Putamen (tissue), 1 donor: Measurements from ENCODE around the gene RXRB.

ENCODE experiments used
- DNase-seq: peaks from one replicate; pipeline ENCODE4 v3.0.0-alpha.2; 2016; ENCODE audit warnings: low spot score

RXRB gene

GRCh38 chr6:33211666-33212422, 11.4 kb upstream of the RXRB start:
- DNase-seq = no peak

DNA sequence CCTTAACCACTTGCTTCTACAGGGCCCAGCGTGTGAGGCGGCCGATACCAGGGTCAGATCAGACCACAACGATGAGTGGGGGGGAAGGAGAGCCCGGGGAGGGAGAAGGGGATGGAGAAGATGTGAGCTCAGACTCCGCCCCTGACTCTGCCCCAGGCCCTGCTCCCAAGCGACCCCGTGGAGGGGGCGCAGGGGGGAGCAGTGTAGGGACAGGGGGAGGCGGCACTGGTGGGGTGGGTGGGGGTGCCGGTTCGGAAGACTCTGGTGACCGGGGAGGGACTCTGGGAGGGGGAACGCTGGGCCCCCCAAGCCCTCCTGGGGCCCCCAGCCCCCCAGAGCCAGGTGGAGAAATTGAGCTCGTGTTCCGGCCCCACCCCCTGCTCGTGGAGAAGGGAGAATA, 10.7 kb upstream of the RXRB start:
- DNase-seq = no peak

- DNase-seq = no peak
Measured at GRCh38 chr6:33209856-33210255, 9.4 kb upstream of the RXRB start.

GRCh38 chr6:33208091-33208967, 7.9 kb upstream of the RXRB start, which contains the start of gene RING1:
RING1 (plus strand) TSS chr6:33208500; CDS start chr6:33208823, 323 bp downstream.
- peak; percentile 89 for DNase-seq

DNA sequence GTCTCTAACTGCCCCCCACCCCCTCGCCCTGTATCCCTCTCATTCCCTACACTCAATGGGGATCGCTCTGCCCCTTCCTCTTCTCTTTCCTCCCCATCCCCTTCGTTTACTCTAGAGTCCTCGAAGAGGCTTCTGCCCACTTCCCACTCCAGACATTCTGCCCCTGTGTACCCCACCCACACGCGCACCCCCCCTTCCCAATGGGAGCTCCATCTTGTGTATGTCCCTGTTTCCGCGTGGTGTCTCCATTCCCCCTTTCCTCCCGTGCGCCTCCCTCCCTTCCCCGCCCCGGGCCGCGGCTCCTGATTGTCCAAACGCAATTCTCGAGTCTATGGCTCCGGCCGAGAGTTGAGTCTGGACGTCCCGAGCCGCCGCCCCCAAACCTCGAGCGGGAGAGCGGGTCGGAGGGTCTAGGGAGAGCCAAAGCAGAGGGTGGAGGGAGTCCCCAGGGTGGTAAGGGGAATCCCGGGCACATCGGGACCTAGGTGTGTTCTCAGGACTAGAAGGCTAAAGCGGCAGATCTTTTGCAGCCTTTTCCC, 7.2 kb upstream of the RXRB start:
- no peak for DNase-seq

DNA sequence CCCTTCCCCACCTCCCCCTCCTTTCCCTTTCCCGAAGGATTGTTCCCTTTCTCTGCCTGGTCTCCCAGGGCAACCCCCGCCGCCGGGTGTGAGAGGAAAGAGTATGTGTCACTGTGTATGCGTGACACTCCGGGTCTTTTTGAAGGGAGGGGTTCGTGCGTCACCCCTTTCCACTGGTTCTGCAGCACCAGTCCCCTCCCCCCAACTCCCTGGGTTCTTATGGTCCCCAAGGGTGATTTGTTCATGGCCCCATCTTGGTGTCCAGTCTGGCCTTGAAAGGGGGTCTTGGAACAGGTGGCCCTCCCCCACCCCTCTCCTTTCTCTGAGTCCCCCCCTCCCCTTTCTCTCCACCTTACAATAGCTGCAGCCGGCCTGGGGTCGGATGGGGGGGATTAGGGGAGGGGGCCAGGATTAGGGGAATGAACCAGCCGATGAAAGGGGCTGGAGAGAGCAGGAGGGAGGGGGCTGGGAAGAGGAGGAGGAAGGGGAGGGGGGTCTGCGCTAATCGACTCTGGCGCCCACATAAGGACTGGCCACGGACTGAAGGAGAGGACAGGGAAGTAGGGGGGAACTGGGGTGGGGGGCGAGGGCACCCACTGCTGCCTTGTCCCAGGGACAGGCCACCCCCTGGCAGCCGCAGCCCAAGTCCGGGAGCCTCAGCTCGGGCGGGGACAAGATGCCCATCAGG, 6.5 kb upstream of the RXRB start:
- DNase-seq = no peak

- DNase-seq = no peak
Measured at GRCh38 chr6:33206027-33206863, 5.8 kb upstream of the RXRB start.

DNA sequence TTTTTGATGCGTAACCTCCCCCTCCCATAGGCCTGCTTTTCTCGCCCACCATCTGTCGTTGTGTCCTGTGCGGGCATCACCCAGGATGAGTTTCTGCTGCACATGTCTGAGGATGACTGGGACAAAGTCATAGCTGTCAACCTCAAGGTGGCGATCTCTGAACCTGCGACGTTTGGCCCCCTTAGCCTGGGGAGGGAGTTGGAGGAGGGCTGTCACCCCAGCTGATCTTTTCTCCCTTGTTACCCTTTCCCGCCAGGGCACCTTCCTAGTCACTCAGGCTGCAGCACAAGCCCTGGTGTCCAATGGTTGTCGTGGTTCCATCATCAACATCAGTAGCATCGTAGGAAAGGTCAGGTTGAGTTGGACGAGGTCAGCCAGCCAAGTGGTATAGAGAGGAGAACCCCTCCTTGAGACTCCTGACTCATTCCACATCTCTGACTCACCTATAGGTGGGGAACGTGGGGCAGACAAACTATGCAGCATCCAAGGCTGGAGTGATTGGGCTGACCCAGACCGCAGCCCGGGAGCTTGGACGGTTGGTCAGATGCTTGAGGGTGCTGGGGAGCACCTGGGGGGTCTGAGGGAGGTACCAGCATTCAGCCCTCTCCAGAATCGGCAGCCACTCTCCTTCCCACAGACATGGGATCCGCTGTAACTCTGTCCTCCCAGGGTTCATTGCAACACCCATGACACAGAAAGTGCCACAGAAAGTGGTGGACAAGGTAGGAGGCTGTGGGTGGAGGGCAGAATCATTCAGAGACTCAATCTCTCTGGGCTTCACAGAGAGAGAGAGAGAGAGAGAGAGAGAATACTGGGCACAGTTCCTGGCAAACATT, 4.9 kb upstream of the RXRB start:
- DNase-seq = no peak

GRCh38 chr6:33204415-33205190, 4.1 kb upstream of the RXRB start, which contains the start of gene HSD17B8:
HSD17B8 (plus strand) TSS chr6:33204655; CDS start chr6:33204669, 14 bp downstream.
- peak; percentile 92 for DNase-seq

GRCh38 chr6:33204165-33204414, 3.6 kb upstream of the RXRB start:
- no peak for DNase-seq

- DNase-seq = no peak
Measured at GRCh38 chr6:33203443-33204164, 3.1 kb upstream of the RXRB start.

DNA sequence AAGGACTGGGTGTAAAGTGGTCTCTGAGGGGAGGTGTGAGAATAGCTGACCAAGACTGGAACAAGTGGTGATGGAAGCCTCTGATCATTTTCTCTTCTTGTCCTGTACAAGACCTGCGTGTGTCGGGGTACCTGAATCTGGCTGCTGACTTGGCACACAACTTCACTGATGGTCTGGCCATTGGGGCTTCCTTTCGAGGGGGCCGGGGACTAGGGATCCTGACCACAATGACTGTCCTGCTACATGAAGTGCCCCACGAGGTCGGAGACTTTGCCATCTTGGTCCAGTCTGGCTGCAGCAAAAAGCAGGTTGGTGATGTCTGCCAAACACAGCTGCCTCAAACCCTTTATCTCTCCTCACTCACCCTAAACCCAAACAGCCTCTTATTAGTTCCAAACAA, 2.3 kb upstream of the RXRB start:
- no peak for DNase-seq

GRCh38 chr6:33201935-33202334, 1.5 kb upstream of the RXRB start:
- DNase-seq = no peak

DNA sequence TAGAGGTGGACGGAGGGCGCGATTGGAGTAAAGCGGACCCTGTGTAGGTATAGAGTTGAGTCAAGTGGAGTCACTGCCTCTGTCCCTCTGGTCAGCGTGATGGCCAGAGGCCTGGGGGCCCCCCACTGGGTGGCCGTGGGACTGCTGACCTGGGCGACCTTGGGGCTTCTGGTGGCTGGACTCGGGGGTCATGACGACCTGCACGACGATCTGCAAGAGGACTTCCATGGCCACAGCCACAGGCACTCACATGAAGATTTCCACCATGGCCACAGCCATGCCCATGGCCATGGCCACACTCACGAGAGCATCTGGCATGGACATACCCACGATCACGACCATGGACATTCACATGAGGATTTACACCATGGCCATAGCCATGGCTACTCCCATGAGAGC, 681 bp upstream of the RXRB start:
- DNase-seq = no peak

GRCh38 chr6:33199687-33200218, 712 bp downstream of the RXRB start:
- DNase-seq = peak; percentile 73

DNA sequence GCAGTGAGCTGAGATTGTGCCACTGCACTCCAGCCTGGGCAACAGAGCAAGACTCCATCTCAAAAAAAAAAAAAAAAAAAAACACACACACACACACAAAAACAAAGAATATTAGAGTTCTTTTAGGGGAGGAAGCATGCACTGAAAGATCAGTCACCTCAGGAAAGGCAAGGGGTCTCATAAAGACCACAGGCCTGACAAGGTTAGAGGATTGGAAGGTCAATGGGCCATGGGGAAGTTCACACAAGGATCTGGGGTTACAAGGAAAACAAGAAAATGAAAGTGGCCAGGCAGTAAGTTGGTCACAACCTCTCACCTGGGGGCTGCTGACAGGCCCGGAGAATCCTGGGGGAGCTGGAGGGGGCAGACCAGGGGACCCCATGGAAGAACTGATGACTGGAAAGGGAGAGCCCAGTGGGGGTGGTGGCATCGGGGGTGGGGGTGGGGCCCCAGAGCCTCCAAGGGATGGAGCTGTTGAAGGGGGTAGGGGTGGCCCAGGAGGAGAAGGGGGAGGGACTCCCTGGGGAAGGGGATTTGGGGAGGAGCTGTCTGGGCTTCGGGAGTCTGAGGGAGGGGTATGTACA, 1.5 kb downstream of the RXRB start:
- no peak for DNase-seq

GRCh38 chr6:33198159-33198852, 2.2 kb downstream of the RXRB start:
- DNase-seq = no peak
